ENCODE results near the gene ABHD16A.
"Not testable (repeated sequence)": the region's sequence is repeated elsewhere in the genome, so short reads cannot be mapped to it uniquely, and the experiment has no call there.

The ABHD16A gene

DNA sequence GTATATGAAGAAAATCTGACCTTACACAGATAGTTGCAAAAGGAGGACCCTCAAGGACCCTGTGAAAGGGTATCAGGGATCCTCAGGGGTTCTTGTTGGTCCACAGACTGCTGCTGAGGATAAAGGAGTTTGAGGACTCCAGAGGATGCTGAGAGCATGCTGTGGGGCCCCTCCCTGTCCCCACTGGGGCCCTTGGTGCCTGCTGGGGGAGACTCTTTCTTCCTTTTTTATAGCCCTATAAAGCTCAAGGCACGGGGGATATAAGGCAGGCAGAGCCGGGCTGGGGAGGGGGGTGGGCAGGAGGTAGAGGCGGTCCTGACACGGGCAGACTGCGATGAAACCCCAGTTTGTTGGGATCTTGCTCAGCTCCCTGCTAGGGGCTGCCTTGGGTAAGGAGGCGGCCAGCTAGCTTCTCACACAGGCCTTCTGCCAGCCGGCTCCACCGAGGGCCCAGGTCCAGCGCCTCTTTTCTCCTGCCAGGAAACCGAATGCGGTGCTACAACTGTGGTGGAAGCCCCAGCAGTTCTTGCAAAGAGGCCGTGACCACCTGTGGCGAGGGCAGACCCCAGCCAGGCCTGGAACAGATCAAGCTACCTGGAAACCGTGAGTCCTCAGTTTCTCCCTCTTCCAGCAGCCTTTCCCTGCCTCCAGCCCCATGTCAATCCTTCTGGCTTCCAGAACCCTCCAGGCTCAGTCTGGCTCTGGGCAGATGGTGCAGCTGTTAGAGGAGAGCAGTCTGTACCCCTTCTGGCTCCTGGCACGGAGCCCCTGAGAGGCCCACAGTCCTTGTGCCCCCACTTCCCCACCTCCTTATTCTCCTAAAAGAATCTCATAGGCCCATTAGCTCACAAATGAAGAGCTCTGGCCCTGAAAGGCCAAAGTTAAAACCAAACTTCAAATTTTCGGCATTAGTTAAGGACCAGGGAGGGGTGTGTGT lies 12.2 kb upstream of the ABHD16A start, which contains the start of gene LY6G6D:
LY6G6D (plus strand) TSS at position 327 of the 937 bp plus-strand sequence; CDS start at position 335, 8 bp downstream.
- DNase-seq (ENCODE audit: low read depth in 2 of 2) = no peak

DNA sequence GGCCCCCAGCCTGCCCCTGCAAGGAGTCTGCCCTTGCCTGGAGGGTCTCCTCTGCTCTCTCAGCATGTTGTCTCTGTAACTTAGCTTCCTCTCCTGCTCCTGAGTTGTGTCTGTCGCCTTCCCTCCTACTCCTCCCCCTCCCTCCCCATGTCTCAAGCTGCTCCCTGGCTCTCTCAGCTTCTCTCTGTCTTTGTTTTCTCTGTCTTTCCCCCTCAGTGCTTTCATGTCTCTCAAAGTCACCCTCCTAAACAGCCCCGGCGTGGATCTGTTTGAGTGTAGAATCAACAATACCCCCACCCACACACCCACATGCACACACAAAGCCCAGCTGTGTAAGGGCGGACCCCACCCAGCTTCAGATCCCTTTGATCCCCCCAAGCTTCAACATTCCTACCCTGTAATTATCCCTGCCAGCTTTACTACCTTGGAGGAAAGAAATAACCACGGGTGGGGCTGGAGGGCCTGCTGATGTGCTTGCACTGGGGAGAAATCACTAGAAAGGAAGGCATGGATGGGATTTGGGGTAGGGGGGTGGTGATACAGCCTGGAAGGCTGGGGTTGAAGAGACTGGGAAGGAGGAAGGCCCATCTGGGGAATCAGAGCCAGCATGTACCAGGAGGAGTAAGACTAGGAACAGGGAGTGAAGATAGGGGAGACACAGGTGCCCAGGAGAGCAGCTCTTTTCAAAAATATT lies 11.0 kb upstream of the ABHD16A start:
- DNase-seq (ENCODE audit: low read depth in 2 of 2) = no peak

GRCh38 chr6:31713465-31713864 lies 10.3 kb upstream of the ABHD16A start:
- no peak for DNase-seq (ENCODE audit: low read depth in 2 of 2)

- no peak for DNase-seq (ENCODE audit: low read depth in 2 of 2)
Observed at GRCh38 chr6:31712296-31712695, 9.2 kb upstream of the ABHD16A start.

- no peak for DNase-seq (ENCODE audit: low read depth in 2 of 2)
Observed at GRCh38 chr6:31711233-31711632, 8.1 kb upstream of the ABHD16A start.

DNA sequence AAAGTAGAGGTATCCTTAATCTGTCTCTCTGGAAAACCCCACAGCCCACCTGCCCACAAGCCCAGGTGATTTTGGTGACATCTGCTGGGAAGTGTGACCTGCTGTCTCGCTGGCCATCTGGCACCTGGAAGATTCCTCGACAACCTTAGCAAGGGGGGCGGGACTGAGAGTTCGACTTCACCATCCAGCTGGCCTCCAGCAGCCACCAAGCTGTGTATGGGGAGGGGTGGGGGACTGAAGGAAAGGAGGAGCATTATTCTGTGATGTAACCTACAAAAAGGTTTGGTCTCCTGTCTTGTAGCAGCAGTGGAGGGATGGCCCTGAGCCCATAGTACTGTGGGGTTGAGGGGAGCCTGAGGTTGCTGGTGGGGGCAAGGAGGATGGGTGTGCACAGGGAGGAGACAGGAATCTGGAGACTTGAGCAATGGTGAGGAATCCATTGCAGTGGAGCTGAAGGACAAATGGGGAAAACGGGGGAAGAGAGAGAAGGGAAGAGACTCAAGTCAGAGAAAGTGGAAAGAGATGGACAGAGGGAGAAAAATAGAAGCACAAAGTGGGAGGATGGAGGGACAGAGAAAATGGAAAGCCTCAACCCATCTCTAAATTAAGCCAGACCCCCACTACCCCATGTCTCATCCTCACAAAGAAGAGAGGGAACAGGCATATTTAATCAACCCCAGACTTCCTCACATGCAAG lies 7.5 kb upstream of the ABHD16A start:
- DNase-seq (ENCODE audit: low read depth in 2 of 2) = no peak

DNA sequence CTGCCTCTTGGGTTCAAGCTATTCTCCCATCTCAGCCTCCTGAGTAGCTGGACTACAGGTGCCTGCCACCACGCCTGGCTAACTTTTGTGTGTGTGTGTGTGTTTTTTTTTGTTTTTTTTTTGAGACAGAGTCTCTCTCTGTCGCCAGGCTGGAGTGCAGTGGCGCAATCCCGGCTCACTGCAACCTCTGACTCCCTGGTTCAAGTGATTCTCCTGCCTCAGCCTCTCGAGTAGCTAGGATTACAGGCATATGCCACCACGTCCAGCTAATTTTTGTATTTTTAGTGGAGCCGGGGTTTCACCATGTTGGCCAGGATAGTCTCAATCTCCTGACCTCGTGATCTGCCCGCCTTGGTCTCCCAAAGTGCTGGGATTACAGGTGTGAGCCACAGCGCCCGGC lies 6.0 kb upstream of the ABHD16A start:
- DNase-seq (ENCODE audit: low read depth in 2 of 2) = not testable (repeated sequence)

GRCh38 chr6:31708224-31708623 lies 5.1 kb upstream of the ABHD16A start:
- no peak for DNase-seq (ENCODE audit: low read depth in 2 of 2)

DNA sequence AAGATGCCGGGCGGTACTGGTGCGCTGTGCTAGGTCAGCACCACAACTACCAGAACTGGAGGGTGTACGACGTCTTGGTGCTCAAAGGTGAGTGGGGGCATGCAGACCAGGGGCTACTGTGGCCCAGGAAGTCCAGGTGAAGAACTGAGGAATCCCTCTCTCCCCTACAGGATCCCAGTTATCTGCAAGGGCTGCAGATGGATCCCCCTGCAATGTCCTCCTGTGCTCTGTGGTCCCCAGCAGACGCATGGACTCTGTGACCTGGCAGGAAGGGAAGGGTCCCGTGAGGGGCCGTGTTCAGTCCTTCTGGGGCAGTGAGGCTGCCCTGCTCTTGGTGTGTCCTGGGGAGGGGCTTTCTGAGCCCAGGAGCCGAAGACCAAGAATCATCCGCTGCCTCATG lies 4.6 kb upstream of the ABHD16A start:
- no peak for DNase-seq (ENCODE audit: low read depth in 2 of 2)

DNA sequence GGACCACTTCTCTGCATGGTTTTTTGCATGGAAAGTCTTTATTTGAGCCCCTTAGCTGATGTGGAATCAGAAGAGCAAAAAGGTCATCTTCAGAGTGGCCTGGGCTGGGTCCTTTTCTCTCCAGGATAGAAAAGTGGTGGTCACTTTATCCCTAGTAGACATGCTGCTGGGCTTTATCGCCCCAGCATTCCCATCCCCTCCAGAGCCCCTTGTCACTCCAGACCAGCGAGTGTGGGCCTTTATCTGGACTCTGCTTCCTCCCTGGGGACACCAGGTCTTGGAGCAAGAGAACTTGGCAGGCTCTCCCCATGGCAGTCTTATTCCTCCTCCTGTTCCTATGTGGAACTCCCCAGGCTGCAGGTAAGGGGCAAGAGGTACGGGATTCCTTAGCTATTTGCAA lies 3.5 kb upstream of the ABHD16A start, which contains the start of gene LY6G6F:
LY6G6F (plus strand) TSS at position 268 of the 400 bp plus-strand sequence; CDS start at position 309, 41 bp downstream.
- no peak for DNase-seq (ENCODE audit: low read depth in 2 of 2)

DNA sequence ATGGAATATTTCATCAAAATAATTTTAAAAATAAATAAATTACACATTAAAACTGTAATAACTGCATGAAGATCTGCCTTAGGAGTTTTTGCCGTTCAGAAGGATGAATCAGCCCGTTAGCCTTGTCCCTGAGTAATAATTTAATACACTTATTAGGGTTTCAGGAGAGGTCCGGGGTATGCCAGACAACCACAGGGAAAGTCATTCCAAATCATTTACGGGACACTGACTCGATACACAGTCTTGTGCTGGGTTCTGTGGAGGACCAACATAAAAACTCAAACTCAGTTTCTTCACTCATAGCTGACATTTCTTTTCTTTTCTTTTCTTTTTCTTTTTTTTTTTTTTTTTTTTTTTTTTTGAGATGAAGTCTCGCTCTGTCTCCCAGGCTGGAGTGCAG lies 2.8 kb upstream of the ABHD16A start:
- DNase-seq (ENCODE audit: low read depth in 2 of 2) = no peak

DNA sequence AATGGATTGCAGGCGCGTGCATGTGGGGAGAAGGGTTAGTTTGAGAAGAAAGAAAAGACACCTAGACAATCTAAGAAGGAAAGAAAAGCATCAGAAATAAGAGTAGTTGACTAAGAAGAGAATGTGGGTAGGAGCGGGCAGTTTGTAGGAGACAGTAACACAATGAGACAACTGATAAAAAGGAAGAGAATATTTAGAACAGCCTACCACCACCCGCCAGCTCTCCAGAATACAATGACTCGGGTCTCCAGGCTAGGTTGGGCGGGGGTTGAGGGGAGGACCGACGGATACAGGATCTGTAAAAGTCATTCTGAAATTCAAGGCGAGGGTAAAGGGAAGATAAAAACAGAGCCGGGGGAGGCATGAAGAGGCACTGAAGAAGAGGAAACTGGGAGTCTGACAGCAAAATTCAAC lies 712 bp downstream of the ABHD16A start:
- peak in 1 of 2 donors; percentile 27 for DNase-seq (ENCODE audit: low read depth in 2 of 2)

- no peak for DNase-seq (ENCODE audit: low read depth in 2 of 2)
Observed at GRCh38 chr6:31701666-31702404, 1.3 kb downstream of the ABHD16A start.

DNA sequence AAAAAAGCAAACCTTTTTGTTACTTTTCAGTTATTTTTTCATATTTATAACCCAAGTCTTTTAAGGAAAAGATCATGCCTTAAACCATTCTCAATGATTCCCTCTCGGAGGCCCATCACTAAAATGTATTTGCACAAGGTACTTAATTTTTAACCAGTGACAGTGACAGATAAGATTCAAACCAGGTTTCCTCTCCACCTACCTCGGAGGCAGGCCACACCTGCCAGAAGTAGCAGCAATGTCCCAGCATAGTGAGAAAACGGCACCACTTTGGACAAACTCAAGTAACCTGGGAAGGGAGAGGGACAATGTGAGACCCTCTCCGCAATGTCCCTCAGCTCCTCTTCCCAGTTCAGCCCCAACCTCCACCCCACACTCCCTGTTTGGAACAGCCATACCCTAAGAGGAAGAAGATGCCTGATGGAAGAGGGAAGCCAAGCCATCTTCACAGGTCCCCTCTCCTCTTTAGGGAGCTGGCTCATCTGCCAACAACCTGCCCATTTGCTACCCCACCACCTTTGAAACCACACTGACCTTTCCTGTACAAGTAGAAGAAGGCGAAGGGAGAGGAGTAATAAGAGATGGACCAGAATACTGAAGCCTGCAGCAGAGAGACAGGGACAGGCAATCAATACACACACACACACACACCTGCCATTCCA lies 2.3 kb downstream of the ABHD16A start:
- DNase-seq (ENCODE audit: low read depth in 2 of 2) = no peak

- no peak for DNase-seq (ENCODE audit: low read depth in 2 of 2)
Observed at GRCh38 chr6:31697555-31697954, 5.6 kb downstream of the ABHD16A start.

GRCh38 chr6:31693535-31693934 lies 9.6 kb downstream of the ABHD16A start:
- DNase-seq (ENCODE audit: low read depth in 2 of 2) = no peak

DNA sequence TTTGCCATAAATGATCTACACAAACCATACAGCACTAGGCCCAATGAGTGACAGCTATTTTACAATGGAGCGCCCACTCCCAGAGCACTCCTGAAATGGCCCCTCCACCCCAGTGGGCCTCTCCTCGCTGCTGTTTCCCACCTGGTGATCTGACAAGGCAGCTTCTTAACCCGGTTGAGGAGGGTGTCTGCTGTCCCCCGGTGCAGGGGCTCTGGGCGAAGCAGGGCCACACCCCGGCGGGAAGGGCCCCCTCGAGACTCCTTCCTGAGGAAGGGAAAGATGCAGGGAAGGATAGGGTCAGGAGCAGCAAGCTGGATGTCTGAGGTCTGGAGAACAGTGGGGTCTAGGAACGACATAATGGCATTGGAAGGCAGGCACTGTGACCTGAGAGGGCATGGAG lies 10.2 kb downstream of the ABHD16A start:
- DNase-seq (ENCODE audit: low read depth in 2 of 2) = no peak

GRCh38 chr6:31692353-31692752 lies 10.8 kb downstream of the ABHD16A start:
- DNase-seq (ENCODE audit: low read depth in 2 of 2) = no peak

- no peak for DNase-seq (ENCODE audit: low read depth in 2 of 2)
Observed at GRCh38 chr6:31691564-31692108, 11.5 kb downstream of the ABHD16A start.

DNA sequence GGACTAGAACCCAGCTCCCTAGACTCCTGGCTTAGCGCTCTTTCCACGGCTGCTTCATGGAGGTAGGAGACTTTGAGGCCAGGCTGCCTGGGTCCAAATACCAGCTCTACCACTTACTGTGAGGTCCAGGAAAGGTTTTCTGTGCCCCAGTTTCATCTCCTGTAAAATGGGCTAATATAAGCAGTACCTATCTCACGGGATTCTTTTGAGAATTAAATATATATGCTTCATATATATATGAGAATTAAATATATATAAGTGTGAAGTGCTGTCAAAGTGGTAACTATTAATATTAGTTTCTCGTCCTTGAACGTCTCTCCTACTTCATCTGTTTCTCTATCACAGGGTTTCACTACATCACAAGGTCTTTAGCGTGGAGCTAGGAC lies 12.1 kb downstream of the ABHD16A start:
- DNase-seq (ENCODE audit: low read depth in 2 of 2) = no peak
